HG02970 (cell line): ENCODE measurements around the gene GRAMD1A.
A peak's percentile ranks its signal among the peaks of the same experiment; 100 is the strongest.

ENCODE experiments used
- ATAC-seq: cut with Tn5 transposase; IDR thresholded peaks from one replicate; pipeline ENCODE4 v1.9.1; 2021; ENCODE audit warnings: mild to moderate bottlenecking, moderate library complexity, moderate number of reproducible peaks; ENCODE audit not compliant: unreplicated experiment, low FRiP score

The GRAMD1A gene

GRCh38 chr19:35066691-35067563 lies 66.8 kb downstream of the GRAMD1A start:
- peak; percentile 71 for ATAC-seq

- ATAC-seq: no peak
Observed at GRCh38 chr19:35068941-35069634, 69.0 kb downstream of the GRAMD1A start.

- no peak for ATAC-seq
Observed at GRCh38 chr19:35069696-35070095, 69.6 kb downstream of the GRAMD1A start.

GRCh38 chr19:35070471-35070870 lies 70.3 kb downstream of the GRAMD1A start:
- ATAC-seq: no peak

- ATAC-seq: no peak
Observed at GRCh38 chr19:35073516-35073915, 73.4 kb downstream of the GRAMD1A start.

- no peak for ATAC-seq
Observed at GRCh38 chr19:35073941-35074340, 73.8 kb downstream of the GRAMD1A start.

- ATAC-seq: no peak
Observed at GRCh38 chr19:35074426-35075201, 74.5 kb downstream of the GRAMD1A start.

GRCh38 chr19:35075202-35076025 lies 75.3 kb downstream of the GRAMD1A start:
- no peak for ATAC-seq

GRCh38 chr19:35076026-35076370 lies 75.9 kb downstream of the GRAMD1A start:
- ATAC-seq: no peak
